Regular cardiac myocyte (primary cell): Measurements from ENCODE around the gene ZP3. TPM values are rescaled to one million over a fixed set of nuclear protein-coding genes. Genes with fewer than 3 reads are reported as not detected.

Experiments used
- total RNA-seq: library from RNA; depleted of rRNA; stranded (reverse); fragments of >200 nt; gene quantifications from 2 replicates; pipeline ENCODE4 v1.2.3, GENCODE V29; 2014

Gene ZP3
- 1.2 and 5.9 TPM in 2 replicates for total RNA-seq

GRCh38 chr7:76424413-76425111 is at the start of gene ZP3:
ZP3 (plus strand) TSS chr7:76424950; CDS start chr7:76424965, 15 bp downstream.

DNA sequence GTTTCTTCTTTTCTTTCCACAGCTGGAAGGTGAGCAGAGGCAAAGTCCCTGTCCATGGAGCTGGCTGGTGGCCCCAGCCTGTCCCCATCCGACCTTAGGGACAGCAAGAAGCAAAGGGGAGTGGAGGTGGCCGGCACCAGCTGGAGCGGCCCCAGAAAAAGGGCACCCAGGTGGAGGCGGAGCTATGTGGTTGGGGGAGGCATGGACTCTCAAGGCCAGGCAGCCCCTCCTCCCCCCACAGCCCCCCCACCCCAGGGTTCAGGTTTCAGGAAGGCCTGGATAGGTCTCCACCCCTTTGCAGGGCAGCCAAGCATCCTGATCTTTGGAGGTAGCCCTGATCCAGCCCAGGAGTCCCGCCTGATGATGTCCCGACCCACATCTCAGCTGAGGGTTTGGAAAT is 15.2 kb upstream of the ZP3 start, which contains the start of gene SSC4D:
TSS of gene SSC4D (minus strand) at position 161 of the 400 bp plus-strand sequence. CDS start 5,258 bp downstream, outside the sequence.

DNA sequence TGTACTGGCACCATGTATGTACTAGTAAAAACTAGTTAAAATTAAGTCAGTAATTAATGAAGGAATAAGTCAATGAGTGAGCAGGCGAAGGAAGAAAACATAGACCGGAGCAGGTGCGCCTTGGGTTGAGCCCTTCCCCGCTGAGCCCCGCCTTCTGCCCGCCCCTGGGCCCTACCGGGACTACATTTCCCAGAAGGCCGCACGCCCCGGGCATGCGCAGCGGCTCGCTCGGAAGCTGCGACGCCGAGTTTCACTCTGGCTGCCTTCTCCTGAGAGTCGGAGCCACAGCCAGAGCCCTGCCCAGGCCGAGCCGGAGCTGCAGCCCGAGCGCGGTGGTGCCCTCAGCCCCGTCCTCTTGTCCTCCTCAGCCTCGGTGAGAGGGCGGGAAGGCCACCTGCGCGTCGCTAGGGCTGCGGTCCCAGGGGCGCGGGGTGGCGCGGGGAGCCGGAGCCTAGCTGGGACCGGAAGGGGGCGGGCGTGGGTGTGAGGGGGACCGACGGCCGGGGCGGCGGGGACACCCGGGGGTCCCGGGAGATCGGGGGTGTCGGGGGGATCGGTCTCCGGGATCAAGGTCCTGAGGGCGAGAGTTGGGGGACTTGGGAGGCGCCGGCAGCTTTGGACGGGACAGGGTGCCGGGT is 36.8 kb downstream of the ZP3 start, which contains the start of gene DTX2:
TSS of gene DTX2 (plus strand) at position 246 of the 638 bp plus-strand sequence. CDS start 18,801 bp downstream, outside the sequence.

Other genes starting within 250 kb of the ZP3 start
- 0.38 and 0.56 TPM in 2 replicates for gene SRRM3, start 223.1 kb upstream of the ZP3 start, total RNA-seq
- gene HSPB1, start 122.3 kb upstream of the ZP3 start, total RNA-seq = 32.1 and 128 TPM in 2 replicates
- 84.0 and 98.3 TPM in 2 replicates for gene YWHAG, start 66.0 kb upstream of the ZP3 start, total RNA-seq
- 0.77 and 1.4 TPM in 2 replicates for gene SSC4D, start 15.3 kb upstream of the ZP3 start, total RNA-seq
- gene DTX2, start 36.8 kb downstream of the ZP3 start, total RNA-seq = 3.1 and 5.6 TPM in 2 replicates
- under 0.01 TPM in 1 of 2 replicates, not detected in the other for gene UPK3B, start 85.6 kb downstream of the ZP3 start, total RNA-seq
- 0.56 TPM in 1 of 2 replicates, not detected in the other for gene SPDYE16, start 118.3 kb downstream of the ZP3 start, total RNA-seq
- 0.56 and 5.2 TPM in 2 replicates for gene POMZP3, start 202.3 kb downstream of the ZP3 start, total RNA-seq